Endothelial cell of hepatic sinusoid (primary cell): ENCODE results near the gene PAPOLB.

Experiments
- in situ Hi-C: cut with HindIII; loops from 2 replicates; pipeline ENCODE4 v1.10.0; 2017; ENCODE audit warnings: low sequenced_read_pairs

PAPOLB gene

GRCh38 chr7:4879396-4880081 lies 17.7 kb upstream of the PAPOLB start:
- in situ Hi-C loops, result loop anchor here (10.0 kb wide), 2 partner anchors 65 to 205 kb away; no protein-coding TSS in a partner anchor

- in situ Hi-C loops, result no loop called here
Observed at GRCh38 chr7:4878336-4879335, 16.8 kb upstream of the PAPOLB start.

- in situ Hi-C loops, result no loop called here
Observed at GRCh38 chr7:4876586-4876985, 14.8 kb upstream of the PAPOLB start.

- in situ Hi-C loops, result no loop called here
Observed at GRCh38 chr7:4875391-4875790, 13.6 kb upstream of the PAPOLB start.

- in situ Hi-C loops, result no loop called here
Observed at GRCh38 chr7:4873071-4873944, 11.5 kb upstream of the PAPOLB start.

- in situ Hi-C loops, result no loop called here
Observed at GRCh38 chr7:4871930-4872675, 10.3 kb upstream of the PAPOLB start.

GRCh38 chr7:4871056-4871680 lies 9.3 kb upstream of the PAPOLB start:
- in situ Hi-C loops, result no loop called here

GRCh38 chr7:4868493-4868892 lies 6.7 kb upstream of the PAPOLB start:
- in situ Hi-C loops, result no loop called here

GRCh38 chr7:4866528-4867496 lies 5.0 kb upstream of the PAPOLB start:
- in situ Hi-C loops, result no loop called here

- in situ Hi-C loops, result no loop called here
Observed at GRCh38 chr7:4862156-4862555, 326 bp upstream of the PAPOLB start.

- in situ Hi-C loops, result no loop called here
Observed at GRCh38 chr7:4861227-4861626, 603 bp downstream of the PAPOLB start.

- in situ Hi-C loops, result no loop called here
Observed at GRCh38 chr7:4857189-4857588, 4.6 kb downstream of the PAPOLB start.

GRCh38 chr7:4856336-4857057 lies 5.3 kb downstream of the PAPOLB start:
- in situ Hi-C loops, result no loop called here

- in situ Hi-C loops, result no loop called here
Observed at GRCh38 chr7:4854916-4855315, 6.9 kb downstream of the PAPOLB start.

- in situ Hi-C loops, result no loop called here
Observed at GRCh38 chr7:4851459-4852422, 10.1 kb downstream of the PAPOLB start.

- in situ Hi-C loops, result no loop called here
Observed at GRCh38 chr7:4850262-4850795, 11.5 kb downstream of the PAPOLB start.

- in situ Hi-C loops, result no loop called here
Observed at GRCh38 chr7:4849390-4849789, 12.4 kb downstream of the PAPOLB start.
